Epithelial cell of proximal tubule (primary cell): ENCODE data around the gene CYP26C1. TPM values are rescaled to one million over a fixed set of nuclear protein-coding genes. Genes with fewer than 3 reads are reported as not detected.
A peak's percentile ranks its signal among the peaks of the same experiment; 100 is the strongest.

Experiments used
- DNase-seq: peaks from one replicate; pipeline ENCODE4 v3.0.0-alpha.2; 2011; ENCODE audit warnings: low read depth
- H3K4me3 ChIP-seq: 2 replicates; pipeline ENCODE4 v1.5.1; 2011; ENCODE audit warnings: low read depth, mild to moderate bottlenecking, low read length
- CTCF ChIP-seq: conservative IDR thresholded peaks from 2 replicates; pipeline ENCODE4 v1.5.1; 2012; ENCODE audit warnings: low read depth, mild to moderate bottlenecking, low read length
- total RNA-seq: library from RNA; depleted of rRNA; stranded (reverse); fragments of >200 nt; gene quantifications from 2 replicates; pipeline ENCODE4 v1.2.3, GENCODE V29; 2015

Gene CYP26C1
- total RNA-seq, 1 donor from 2014 or later: 0.06 TPM

- DNase-seq: no peak
- H3K4me3 ChIP-seq: no peak overlapping the region
- TF ChIP-seq CTCF: peak; percentile 93
Observed at GRCh38 chr10:93080350-93081046, 19.9 kb downstream of the CYP26C1 start.

DNA sequence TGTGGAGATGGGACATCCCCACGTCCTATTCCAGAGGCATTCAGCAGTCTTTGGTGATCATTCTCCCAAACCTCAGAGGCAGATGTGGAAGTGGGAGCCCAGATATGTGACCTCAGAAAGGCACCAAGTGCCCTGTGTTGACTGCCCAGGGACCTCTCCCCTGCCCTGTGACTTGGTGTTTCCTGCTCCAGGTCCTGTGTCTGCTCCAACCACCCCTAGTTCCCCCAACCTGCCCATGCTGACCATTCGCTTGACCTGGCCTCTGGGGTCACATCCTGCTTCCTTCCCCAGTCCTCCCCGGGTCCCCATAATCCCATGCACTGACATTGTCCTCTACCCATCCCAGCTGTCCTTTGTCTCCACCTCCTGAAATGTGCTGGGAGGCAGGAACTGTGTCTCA, 20.7 kb downstream of the CYP26C1 start:
- H3K4me3 ChIP-seq: no peak overlapping the region
- TF ChIP-seq CTCF: no peak
- no peak for DNase-seq

- no peak for DNase-seq
- H3K4me3 ChIP-seq: no peak overlapping the region
- TF ChIP-seq CTCF: no peak
Observed at GRCh38 chr10:93081834-93082233, 21.2 kb downstream of the CYP26C1 start.

DNA sequence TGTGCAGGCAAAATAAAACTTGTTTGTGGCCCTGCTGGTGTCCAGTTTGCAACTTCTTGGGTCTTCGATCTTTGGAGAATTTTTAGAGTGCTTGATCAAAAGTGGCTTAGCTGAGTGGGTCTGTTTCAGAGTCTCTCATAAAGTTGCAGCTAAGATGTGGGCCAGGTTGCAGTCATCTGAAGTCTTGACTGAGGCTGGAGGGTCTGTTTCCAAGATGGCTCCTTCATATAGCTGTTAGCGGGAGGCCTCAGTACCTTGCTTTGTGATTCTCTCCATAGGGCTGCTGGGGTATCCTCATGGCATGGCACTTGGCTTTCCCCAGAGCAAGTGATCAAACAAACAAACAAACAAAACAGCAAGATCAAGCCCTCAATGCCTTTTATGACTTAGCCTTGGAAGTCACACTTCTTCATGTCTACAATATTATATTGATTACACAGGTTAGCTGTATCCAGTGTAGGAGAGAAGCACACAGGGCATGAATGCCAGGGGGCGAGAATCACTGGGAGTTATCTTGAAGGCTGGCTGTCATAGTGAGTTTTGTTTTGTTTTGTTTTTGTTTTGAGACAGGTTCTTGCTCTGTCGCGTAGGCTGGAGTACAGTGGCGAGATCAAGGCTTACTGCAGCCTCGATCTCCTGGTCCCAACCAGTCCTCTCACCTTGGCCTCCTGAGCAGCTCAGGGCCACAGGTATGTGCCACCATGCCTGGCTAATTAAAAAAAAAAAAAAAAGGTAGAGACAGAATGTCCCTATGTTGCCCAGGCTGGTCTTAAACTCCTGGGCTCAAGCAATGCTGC, 23.3 kb downstream of the CYP26C1 start:
- no peak for DNase-seq
- TF ChIP-seq CTCF: no peak
- H3K4me3 ChIP-seq: no peak overlapping the region

GRCh38 chr10:93085272-93085859, 24.8 kb downstream of the CYP26C1 start:
- no peak for TF ChIP-seq CTCF

GRCh38 chr10:93086289-93086688, 25.7 kb downstream of the CYP26C1 start:
- H3K4me3 ChIP-seq: no peak overlapping the region
- TF ChIP-seq CTCF: no peak
- no peak for DNase-seq

More at GRCh38 chr10:93085272-93085859, 24.8 kb downstream of the CYP26C1 start:
- no peak overlapping the region for H3K4me3 ChIP-seq
- DNase-seq: no peak
